IMR-90 (cell line): ENCODE data around the gene AUH. TPM values are rescaled to one million over a fixed set of nuclear protein-coding genes. Genes with fewer than 3 reads are reported as not detected.

Experiments
- ATAC-seq: fragments of 200-7000 bp; cut with Tn5 transposase; 2 replicates; pipeline ENCODE4 v1.9.1; 2020; ENCODE audit warnings: low read depth, mild to moderate bottlenecking, moderate library complexity
- BruUV-seq: library from RNA; stranded (reverse); fragments of 400-500 nt; replicated peaks from 2 replicates; lab custom pipeline; 2021; lab: Mats Ljungman, UMichigan
- CTCF ChIA-PET: fragments of 300-600 bp; formaldehyde crosslinking; extraction: SDS; loops from one replicate; lab custom pipeline; 2021; ENCODE audit warnings: antibody characterized with exemption; lab: Yijun Ruan, JAX
- POLR2A ChIA-PET: fragments of 300-600 bp; sonication (Branson Sonifier 250); formaldehyde crosslinking; loops from one replicate; lab custom pipeline; 2022; ENCODE audit warnings: antibody characterized with exemption; ENCODE audit not compliant: unreplicated experiment; lab: Charles Lee
- DNase-seq: peaks from one replicate; pipeline ENCODE4 v3.0.0; 2013
- H2AFZ ChIP-seq: replicated peaks from 2 replicates; pipeline ENCODE3; 2013; ENCODE audit warnings: low read length, mild to moderate bottlenecking; ENCODE audit not compliant: poor library complexity
- H2AK5ac ChIP-seq: 2 replicates; pipeline ENCODE4 v1.6.1; 2013; ENCODE audit warnings: low read depth, low read length, inconsistent platforms
- H2AK9ac ChIP-seq: replicated peaks from 2 replicates; pipeline ENCODE3; 2013; ENCODE audit warnings: mild to moderate bottlenecking, low read depth, low read length, moderate library complexity; ENCODE audit not compliant: poor library complexity
- H2BK120ac ChIP-seq: 2 replicates; pipeline ENCODE4 v1.6.1; 2013; ENCODE audit warnings: low read depth, low read length, inconsistent platforms
- H2BK15ac ChIP-seq: 3 replicates; pipeline ENCODE4 v1.6.1; 2013; ENCODE audit warnings: low read depth, low read length, inconsistent platforms
- H2BK20ac ChIP-seq: 2 replicates; pipeline ENCODE4 v1.6.1; 2013; ENCODE audit warnings: low read depth, mild to moderate bottlenecking, inconsistent platforms, low read length, moderate library complexity
- H2BK5ac ChIP-seq: 2 replicates; pipeline ENCODE4 v1.6.1; 2013; ENCODE audit warnings: mild to moderate bottlenecking, low read depth, low read length, inconsistent platforms; ENCODE audit not compliant: poor library complexity, severe bottlenecking
- H3K14ac ChIP-seq: replicated peaks from 2 replicates; pipeline ENCODE4 v1.6.1; 2013; ENCODE audit warnings: low read depth, low read length, inconsistent platforms
- H3K18ac ChIP-seq: 2 replicates; pipeline ENCODE4 v1.6.1; 2013; ENCODE audit warnings: low read depth, low read length, control low read depth
- H3K23ac ChIP-seq: 2 replicates; pipeline ENCODE4 v1.6.1; 2013; ENCODE audit warnings: low read depth, low read length, inconsistent platforms
- H3K27ac ChIP-seq: 2 replicates; pipeline ENCODE4 v1.5.1; 2013; ENCODE audit warnings: mild to moderate bottlenecking, control low read depth, low read length; ENCODE audit not compliant: insufficient read depth
- H3K27me3 ChIP-seq: 2 replicates; pipeline ENCODE4 v1.6.1; 2013; ENCODE audit warnings: low read length; ENCODE audit not compliant: control insufficient read depth, insufficient read depth
- H3K36me3 ChIP-seq: 2 replicates; pipeline ENCODE4 v1.6.1; 2013; ENCODE audit warnings: low read length, mixed read lengths; ENCODE audit not compliant: control insufficient read depth, insufficient read depth
- H3K4ac ChIP-seq: 2 replicates; pipeline ENCODE4 v1.6.1; 2013; ENCODE audit warnings: low read depth, low read length, inconsistent platforms
- H3K4me1 ChIP-seq: 2 replicates; pipeline ENCODE4 v1.6.1; 2013; ENCODE audit warnings: low read length, mixed read lengths; ENCODE audit not compliant: control insufficient read depth, insufficient read depth
- H3K4me2 ChIP-seq: 2 replicates; pipeline ENCODE4 v1.6.1; 2013; ENCODE audit warnings: low read depth, mild to moderate bottlenecking, control low read depth, low read length, moderate library complexity
- H3K4me3 ChIP-seq: 2 replicates; pipeline ENCODE4 v1.5.1; 2013; ENCODE audit warnings: low read depth, mild to moderate bottlenecking, control low read depth, low read length, moderate library complexity; ENCODE audit not compliant: insufficient read depth
- H3K56ac ChIP-seq: 2 replicates; pipeline ENCODE4 v1.6.1; 2013; ENCODE audit warnings: low read length, inconsistent platforms; ENCODE audit not compliant: insufficient read depth; ENCODE audit errors: extremely low read depth
- H3K79me1 ChIP-seq, 2 experiments: 2 replicates each; pipeline ENCODE4 v1.6.1; 2013; ENCODE audit warnings: low read length in 2 of 2, inconsistent platforms in 1 of 2, low read depth in 1 of 2
- H3K9ac ChIP-seq: 2 replicates; pipeline ENCODE4 v1.6.1; 2013; ENCODE audit warnings: low read depth, low read length, control low read depth
- H3K9me1 ChIP-seq: 2 replicates; pipeline ENCODE4 v1.6.1; 2013; ENCODE audit warnings: low read length, inconsistent platforms; ENCODE audit not compliant: insufficient read depth
- H3K9me3 ChIP-seq: 2 replicates; pipeline ENCODE4 v1.6.1; 2013; ENCODE audit warnings: low read length; ENCODE audit not compliant: control insufficient read depth, insufficient read depth
- H4K20me1 ChIP-seq: 2 replicates; pipeline ENCODE4 v1.6.1; 2013; ENCODE audit warnings: low read length, inconsistent platforms; ENCODE audit not compliant: insufficient read depth
- H4K5ac ChIP-seq: 2 replicates; pipeline ENCODE4 v1.6.1; 2013; ENCODE audit warnings: mild to moderate bottlenecking, low read depth, low read length, control low read depth
- H4K8ac ChIP-seq, 2 experiments: 2 replicates each; pipeline ENCODE4 v1.6.1; 2013; ENCODE audit warnings: low read depth in 2 of 2, low read length in 2 of 2, control low read depth in 1 of 2, inconsistent platforms in 1 of 2
- H4K91ac ChIP-seq: 2 replicates; pipeline ENCODE4 v1.6.1; 2013; ENCODE audit warnings: low read depth, low read length, inconsistent platforms; ENCODE audit not compliant: insufficient read depth
- CHD1 ChIP-seq: IDR thresholded peaks from 2 replicates; pipeline ENCODE4 v1.6.1; 2012; ENCODE audit warnings: low read depth, low read length, improper control_type of control experiment
- WGBS, 2 experiments: methylation state at CpG; one replicate each; pipeline versions ENCODE4 v1.1.5 to v1.1.7; 2013; ENCODE audit warnings: missing lambda C conversion rate in 2 of 2; ENCODE audit not compliant: insufficient read length in 1 of 2; ENCODE audit errors: extremely low coverage in 2 of 2; 5-methylcytosine and 5-hydroxymethylcytosine counted together
- dilution Hi-C: fragments of 300-500 bp; cut with HindIII; formaldehyde crosslinking; loops from one replicate; pipeline ENCODE4 v1.14.3; 2018; ENCODE audit warnings: low sequenced_read_pairs; ENCODE audit not compliant: unreplicated experiment
- in situ Hi-C: fragments of 300-500 bp; cut with MboI; formaldehyde crosslinking; loops from 3 replicates; pipeline ENCODE4 v1.14.3; 2019; ENCODE audit warnings: low sequenced_read_pairs, inconsistent platforms, mixed read lengths
- intact Hi-C: fragments of 100-400 bp; cut with micrococcal nuclease; formaldehyde crosslinking; loops from 2 replicates; pipeline ENCODE4 v1.10.0; 2022
- polyA plus RNA-seq, 3 experiments: library from polyadenylated mRNA; depleted of rRNA; stranded (reverse); fragments of >200 nt; gene quantifications; 2 replicates each; pipeline ENCODE4 v1.2.3, GENCODE V29; 2012; ENCODE audit warnings: low replicate concordance in 1 of 3
- total RNA-seq: library from RNA; depleted of rRNA; stranded (reverse); fragments of >200 nt; gene quantifications from 2 replicates; pipeline ENCODE4 v1.2.3, GENCODE V29; 2012

Gene AUH
- total and polyA plus RNA-seq, 2 of the 4 experiments (the other 2 are of a cell fraction): 5.9 to 8.1 TPM

- dilution Hi-C loops: no loop called here
These were observed 139.3 kb downstream of the AUH start for GRCh38 chr9:91222457-91222856.

More at GRCh38 chr9:91222457-91222856, 139.3 kb downstream of the AUH start:
- no peak overlapping the region for H3K27ac ChIP-seq
- H4K8ac ChIP-seq: no peak overlapping the region
- H2AK9ac ChIP-seq: no peak overlapping the region
- no peak overlapping the region for H2BK15ac ChIP-seq
- H3K4me1 ChIP-seq: peaks cover 6% of the 10 kb centered on the region; the same call in 1 of the 2 replicates
- H3K4ac ChIP-seq: no peak overlapping the region
- no peak overlapping the region for H3K4me2 ChIP-seq
- H2BK20ac ChIP-seq: no peak overlapping the region
- no peak for TF ChIP-seq CHD1
- H3K27me3 ChIP-seq: no peaks in the 10 kb centered on the region
- no peak for ATAC-seq
- no peak overlapping the region for H3K18ac ChIP-seq
- BruUV-seq: no TSS peak
- H3K36me3 ChIP-seq: peaks cover 8% of the 10 kb centered on the region
- no peak overlapping the region for H3K23ac ChIP-seq
- no peak overlapping the region for H2BK5ac ChIP-seq
- no peak overlapping the region for H4K5ac ChIP-seq
- H3K9me3 ChIP-seq: no peaks in the 10 kb centered on the region
- in situ Hi-C loops (no loop called here), intact Hi-C loops (no loop called here)
- no peaks in the 10 kb centered on the region for H4K20me1 ChIP-seq
- no peak overlapping the region for H2AFZ ChIP-seq
- WGBS, 2 experiments: no CpG with 5 or more reads among the region's 6 CpGs
- H3K9ac ChIP-seq: no peak overlapping the region
- H3K14ac ChIP-seq: no peak overlapping the region
- DNase-seq: no peak
- no peak overlapping the region for H4K91ac ChIP-seq
- H3K4me3 ChIP-seq: no peak overlapping the region
- H3K9me1 ChIP-seq: peaks cover 15% of the 10 kb centered on the region
- ChIA-PET CTCF (no interaction called here), POLR2A (no interaction called here)
- peaks cover 0 to 7% of the 10 kb centered on the region in 2 experiments; a peak in 1 of 4 replicates for H3K79me1 ChIP-seq
- H3K56ac ChIP-seq: no peak overlapping the region
- H2BK120ac ChIP-seq: no peak overlapping the region
- no peak overlapping the region for H2AK5ac ChIP-seq
